ENCODE results near the gene ZNF423.

ZNF423 gene

GRCh38 chr16:49733313-49734009 lies 122.5 kb downstream of the ZNF423 start:
- H3K4me1 ChIP-seq (ENCODE audit: insufficient read depth, insufficient read length), result peaks cover 10% of the 10 kb centered on the region
- peaks cover 14% of the 10 kb centered on the region for H3K9me3 ChIP-seq (ENCODE audit: insufficient read depth, low read length)
- TF ChIP-seq SUZ12 (IDR thresholded peaks at IDR 0.05; ENCODE audit: extremely low read depth, insufficient read depth, insufficient read length) (no peak), YY1 (IDR thresholded peaks at IDR 0.05; ENCODE audit: insufficient read depth, insufficient read length) (no peak), ZNF274 (IDR thresholded peaks at IDR 0.05; ENCODE audit: low read depth, low read length) (no peak)
- peaks cover 19% of the 10 kb centered on the region for H3K36me3 ChIP-seq (ENCODE audit: insufficient read depth, insufficient read length, low read length)
- H3K27me3 ChIP-seq (ENCODE audit: insufficient read depth, insufficient read length), result no peaks in the 10 kb centered on the region
- no peak overlapping the region for H3K9ac ChIP-seq (ENCODE audit: insufficient read length, low read depth)
- no peak for DNase-seq (ENCODE audit: low read depth, low spot score)
- H3K4me3 ChIP-seq (ENCODE audit: insufficient read length, low read depth), result no peak overlapping the region

- peaks cover 6% of the 10 kb centered on the region for H3K4me1 ChIP-seq (ENCODE audit: insufficient read depth, insufficient read length)
- no peak overlapping the region for H3K9ac ChIP-seq (ENCODE audit: insufficient read length, low read depth)
- peaks cover 29% of the 10 kb centered on the region for H3K36me3 ChIP-seq (ENCODE audit: insufficient read depth, insufficient read length, low read length)
- H3K27me3 ChIP-seq (ENCODE audit: insufficient read depth, insufficient read length), result no peaks in the 10 kb centered on the region
- TF ChIP-seq YY1 (IDR thresholded peaks at IDR 0.05; ENCODE audit: insufficient read depth, insufficient read length) (no peak), ZNF274 (IDR thresholded peaks at IDR 0.05; ENCODE audit: low read depth, low read length) (no peak), SUZ12 (IDR thresholded peaks at IDR 0.05; ENCODE audit: extremely low read depth, insufficient read depth, insufficient read length) (no peak)
- no peak overlapping the region for H3K4me3 ChIP-seq (ENCODE audit: insufficient read length, low read depth)
- peaks cover 14% of the 10 kb centered on the region for H3K9me3 ChIP-seq (ENCODE audit: insufficient read depth, low read length)
- DNase-seq (ENCODE audit: low read depth, low spot score), result no peak
Measured at GRCh38 chr16:49731911-49732310, 124.0 kb downstream of the ZNF423 start.

GRCh38 chr16:49730772-49731171 lies 125.1 kb downstream of the ZNF423 start:
- DNase-seq (ENCODE audit: low read depth, low spot score), result no peak
- Histone ChIP-seq H3K4me3 (ENCODE audit: insufficient read length, low read depth) (no peak overlapping the region), H3K4me1 (ENCODE audit: insufficient read depth, insufficient read length) (peaks cover 6% of the 10 kb centered on the region), H3K9me3 (ENCODE audit: insufficient read depth, low read length) (peaks cover 14% of the 10 kb centered on the region), H3K27me3 (ENCODE audit: insufficient read depth, insufficient read length) (no peaks in the 10 kb centered on the region), H3K36me3 (ENCODE audit: insufficient read depth, insufficient read length, low read length) (peaks cover 36% of the 10 kb centered on the region), H3K9ac (ENCODE audit: insufficient read length, low read depth) (no peak overlapping the region)
- no peak for TF ChIP-seq ZNF274 (IDR thresholded peaks at IDR 0.05; ENCODE audit: low read depth, low read length)
- no peak for TF ChIP-seq YY1 (IDR thresholded peaks at IDR 0.05; ENCODE audit: insufficient read depth, insufficient read length)
- TF ChIP-seq SUZ12 (IDR thresholded peaks at IDR 0.05; ENCODE audit: extremely low read depth, insufficient read depth, insufficient read length), result no peak

- Histone ChIP-seq H3K36me3 (ENCODE audit: insufficient read depth, insufficient read length, low read length) (peaks cover 51% of the 10 kb centered on the region), H3K4me3 (ENCODE audit: insufficient read length, low read depth) (no peak overlapping the region)
Measured at GRCh38 chr16:49727611-49728010, 128.3 kb downstream of the ZNF423 start.

GRCh38 chr16:49726155-49726554 lies 129.8 kb downstream of the ZNF423 start:
- no peaks in the 10 kb centered on the region for H3K27me3 ChIP-seq (ENCODE audit: insufficient read depth, insufficient read length)
- no peaks in the 10 kb centered on the region for H3K4me1 ChIP-seq (ENCODE audit: insufficient read depth, insufficient read length)
- DNase-seq (ENCODE audit: low read depth, low spot score), result no peak
- TF ChIP-seq SUZ12 (IDR thresholded peaks at IDR 0.05; ENCODE audit: extremely low read depth, insufficient read depth, insufficient read length) (no peak), ZNF274 (IDR thresholded peaks at IDR 0.05; ENCODE audit: low read depth, low read length) (no peak), YY1 (IDR thresholded peaks at IDR 0.05; ENCODE audit: insufficient read depth, insufficient read length) (no peak)
- no peak overlapping the region for H3K9ac ChIP-seq (ENCODE audit: insufficient read length, low read depth)
- peaks cover 14% of the 10 kb centered on the region for H3K9me3 ChIP-seq (ENCODE audit: insufficient read depth, low read length)
- no peak overlapping the region for H3K4me3 ChIP-seq (ENCODE audit: insufficient read length, low read depth)
- H3K36me3 ChIP-seq (ENCODE audit: insufficient read depth, insufficient read length, low read length), result peaks cover 48% of the 10 kb centered on the region

More at GRCh38 chr16:49727611-49728010, 128.3 kb downstream of the ZNF423 start:
- H3K9me3 ChIP-seq (ENCODE audit: insufficient read depth, low read length), result peaks cover 14% of the 10 kb centered on the region
- no peak for DNase-seq (ENCODE audit: low read depth, low spot score)
- H3K27me3 ChIP-seq (ENCODE audit: insufficient read depth, insufficient read length), result no peaks in the 10 kb centered on the region
- peaks cover 4% of the 10 kb centered on the region for H3K4me1 ChIP-seq (ENCODE audit: insufficient read depth, insufficient read length)
- TF ChIP-seq ZNF274 (IDR thresholded peaks at IDR 0.05; ENCODE audit: low read depth, low read length) (no peak), SUZ12 (IDR thresholded peaks at IDR 0.05; ENCODE audit: extremely low read depth, insufficient read depth, insufficient read length) (no peak), YY1 (IDR thresholded peaks at IDR 0.05; ENCODE audit: insufficient read depth, insufficient read length) (no peak)
- no peak overlapping the region for H3K9ac ChIP-seq (ENCODE audit: insufficient read length, low read depth)

- peaks cover 4% of the 10 kb centered on the region for H3K4me1 ChIP-seq (ENCODE audit: insufficient read depth, insufficient read length)
Measured at GRCh38 chr16:49725651-49726050, 130.3 kb downstream of the ZNF423 start.

GRCh38 chr16:49724774-49725173 lies 131.1 kb downstream of the ZNF423 start:
- no peak for TF ChIP-seq SUZ12 (IDR thresholded peaks at IDR 0.05; ENCODE audit: extremely low read depth, insufficient read depth, insufficient read length)
- no peak for TF ChIP-seq YY1 (IDR thresholded peaks at IDR 0.05; ENCODE audit: insufficient read depth, insufficient read length)
- TF ChIP-seq ZNF274 (IDR thresholded peaks at IDR 0.05; ENCODE audit: low read depth, low read length), result no peak
- no peak overlapping the region for H3K9ac ChIP-seq (ENCODE audit: insufficient read length, low read depth)

More at GRCh38 chr16:49725651-49726050, 130.3 kb downstream of the ZNF423 start:
- Histone ChIP-seq H3K9ac (ENCODE audit: insufficient read length, low read depth) (no peak overlapping the region), H3K36me3 (ENCODE audit: insufficient read depth, insufficient read length, low read length) (peaks cover 48% of the 10 kb centered on the region), H3K27me3 (ENCODE audit: insufficient read depth, insufficient read length) (no peaks in the 10 kb centered on the region), H3K4me3 (ENCODE audit: insufficient read length, low read depth) (no peak overlapping the region), H3K9me3 (ENCODE audit: insufficient read depth, low read length) (peaks cover 12% of the 10 kb centered on the region)
- no peak for DNase-seq (ENCODE audit: low read depth, low spot score)
- TF ChIP-seq YY1 (IDR thresholded peaks at IDR 0.05; ENCODE audit: insufficient read depth, insufficient read length) (no peak), SUZ12 (IDR thresholded peaks at IDR 0.05; ENCODE audit: extremely low read depth, insufficient read depth, insufficient read length) (no peak), ZNF274 (IDR thresholded peaks at IDR 0.05; ENCODE audit: low read depth, low read length) (no peak)

More at GRCh38 chr16:49724774-49725173, 131.1 kb downstream of the ZNF423 start:
- no peak for DNase-seq (ENCODE audit: low read depth, low spot score)
- Histone ChIP-seq H3K27me3 (ENCODE audit: insufficient read depth, insufficient read length) (no peaks in the 10 kb centered on the region), H3K9me3 (ENCODE audit: insufficient read depth, low read length) (peaks cover 4% of the 10 kb centered on the region), H3K36me3 (ENCODE audit: insufficient read depth, insufficient read length, low read length) (peaks cover 39% of the 10 kb centered on the region), H3K4me1 (ENCODE audit: insufficient read depth, insufficient read length) (peaks cover 4% of the 10 kb centered on the region), H3K4me3 (ENCODE audit: insufficient read length, low read depth) (no peak overlapping the region)
